Heart left ventricle (tissue), 16 donors: ENCODE measurements around the gene TCN2. TPM values are rescaled to one million over a fixed set of nuclear protein-coding genes. Genes with fewer than 3 reads are reported as not detected.
"Not testable (repeated sequence)": the region's sequence is repeated elsewhere in the genome, so short reads cannot be mapped to it uniquely, and the experiment has no call there.

Experiments
- ATAC-seq, 4 donors: fragments of 200-7000 bp; cut with Tn5 transposase; one replicate each; pipeline ENCODE4 v1.9.1; 2020 to 2022; ENCODE audit warnings: moderate library complexity in 4 of 4, mild to moderate bottlenecking in 3 of 4, moderate number of reproducible peaks in 1 of 4
- DNase-seq, 5 donors: peaks; one replicate each; pipeline ENCODE4 v3.0.0-alpha.2; 2020
- H3K27ac ChIP-seq, 12 donors: fragments of 200-600 bp; sonication (generic) in 4 of 12; one replicate each; pipeline versions ENCODE4 v1.5.0 to v1.8.0; 2016 to 2022; ENCODE audit warnings: mild to moderate bottlenecking in 2 of 12
- H3K27me3 ChIP-seq, 9 donors: fragments of 200-600 bp; sonication (generic) in 2 of 9; one replicate each; pipeline versions ENCODE4 v1.5.1 to v1.8.0; 2016 to 2022; ENCODE audit warnings: mild to moderate bottlenecking in 3 of 9
- H3K36me3 ChIP-seq, 9 donors: fragments of 200-600 bp; sonication (generic) in 2 of 9; one replicate each; pipeline versions ENCODE4 v1.5.0 to v1.8.0; 2018 to 2022; ENCODE audit warnings: mild to moderate bottlenecking in 2 of 9
- H3K4me1 ChIP-seq, 12 donors: fragments of 200-600 bp; sonication (generic) in 4 of 12; one replicate each; pipeline versions ENCODE4 v1.5.0 to v1.8.0; 2016 to 2022; ENCODE audit warnings: mild to moderate bottlenecking in 3 of 12
- H3K4me3 ChIP-seq, 12 donors: fragments of 200-600 bp; sonication (generic) in 4 of 12; one replicate each; pipeline versions ENCODE4 v1.5.0 to v1.8.0; 2017 to 2022; ENCODE audit warnings: mild to moderate bottlenecking in 9 of 12, moderate library complexity in 4 of 12
- H3K9me3 ChIP-seq, 12 donors: fragments of 200-600 bp; sonication (generic) in 4 of 12; one replicate each; pipeline versions ENCODE4 v1.5.0 to v1.8.0; 2016 to 2022; ENCODE audit warnings: mild to moderate bottlenecking in 1 of 12
- POLR2A ChIP-seq, 2 donors: fragments of 450-650 bp; IDR thresholded peaks; one replicate each; pipeline ENCODE4 v1.6.1; 2017; ENCODE audit warnings: antibody characterized with exemption in 2 of 2, mild to moderate bottlenecking in 2 of 2, moderate library complexity in 2 of 2
- WGBS, 4 donors: extraction: QIAGEN DNeasy Blood & Tissue Kit in 2 of 4; methylation state at CpG; one replicate each; pipeline versions ENCODE4 v1.1.5 to v1.1.7; 2013 to 2018; 5-methylcytosine and 5-hydroxymethylcytosine counted together
- intact Hi-C, 10 donors: fragments of 100-400 bp; cut with DNase I; formaldehyde crosslinking; loops; one replicate each; pipeline versions ENCODE4 v1.11.1 to v1.14.2; 2022
- polyA plus RNA-seq, 2 donors: library from polyadenylated mRNA; stranded (reverse); fragments of 200-250 nt; gene quantifications; one replicate each; pipeline ENCODE4 v1.2.3, GENCODE V29; 2013
- total RNA-seq, 9 donors: library from RNA; depleted of rRNA in 2 of 9; stranded (reverse); fragments of >200 nt in 2 of 9; fragmentation: NEBNext Ultra II Directional in 3 of 9; extraction: Animal tissue kit (Norgen Biotek cat#: 25700) in 3 of 9; gene quantifications; one replicate each; pipeline versions ENCODE4 v1.1.0 to v1.2.4, GENCODE V29; 2016 to 2023
- TF ChIP-seq, protein P1 (sequence below), 12 donors: fragments of 200-600 bp; sonication (generic) in 4 of 12; IDR thresholded peaks; one replicate each; pipeline versions ENCODE4 v1.5.0 to v1.8.0; 2018 to 2022; ENCODE audit warnings: antibody characterized with exemption in 12 of 12, mild to moderate bottlenecking in 5 of 12
- donor health status: ischemic (EF 13 %, LVEDD 7.1; RV severe dilation, severe dysfunction).
- donor health status: healthy with polysubstance abuse.
- donor health status: DM: no; HTN: yes; CAD: no.
- donor health status: DM: no; HTN: no; CAD: no.
- donor health status: ischemic (EF 25% LVEDD 6.9; RV normal size, moderate dysfunction).
- donor health status: ischemic (EF 25% LVEDD 5.7; RV mildly dilated, moderate dysfunction).
- donor health status: healthy.
- donor health status: DM: yes; HTN: yes; CAD: no.
- donor health status: ischemic (EF 35%, LVEDD 5.7; RV mildly dilated, moderate dysfunction).
- donor health status: nonischemic (EF 11% LVEDD 7.7; RV severe dilation, severe dysfunction).
- donor health status: DM: yes; HTN: yes; CAD: no.
- donor health status: PGD.
- donor health status: ischemic (EF 29% LVEDD 5.4; RV normal size, mild dysfunction).
- donor health status: nonischemic (EF 23%, LVEDD 6.1; RV moderate dilation, normal function).

Gene TCN2
- total and polyA plus RNA-seq, 11 donors, result 11.0 to 69.9 (median 19.3) TPM

- intact Hi-C loops, result no loop called here
- 77 to 90% (median 79%) methylated on average over 3 to 4 of the region's 4 CpGs for WGBS, 4 donors
- peaks cover 0 to 16% (median 0%) of the 10 kb centered on the region in 9 donors for H3K27me3 ChIP-seq
These were observed 41.6 kb upstream of the TCN2 start for GRCh38 chr22:30565341-30565740.

GRCh38 chr22:30566125-30566524 lies 40.8 kb upstream of the TCN2 start:
- no peaks in the 10 kb centered on the region for H3K36me3 ChIP-seq
- intact Hi-C loops, result no loop called here
- H3K9me3 ChIP-seq, result no peaks in the 10 kb centered on the region
- H3K4me1 ChIP-seq, result no peaks in the 10 kb centered on the region
- peaks cover 0 to 16% (median 0%) of the 10 kb centered on the region in 9 donors for H3K27me3 ChIP-seq
- no peak for ATAC-seq
- DNase-seq, result no peak
- H3K27ac ChIP-seq, result no peak overlapping the region
- H3K4me3 ChIP-seq, result no peak overlapping the region
- WGBS, 4 donors, result 73 to 78% (median 74%) methylated on average over 7 of the region's 7 CpGs
- TF ChIP-seq POLR2A (IDR thresholded peaks at IDR 0.05), result no peak
- TF ChIP-seq, protein P1, sequence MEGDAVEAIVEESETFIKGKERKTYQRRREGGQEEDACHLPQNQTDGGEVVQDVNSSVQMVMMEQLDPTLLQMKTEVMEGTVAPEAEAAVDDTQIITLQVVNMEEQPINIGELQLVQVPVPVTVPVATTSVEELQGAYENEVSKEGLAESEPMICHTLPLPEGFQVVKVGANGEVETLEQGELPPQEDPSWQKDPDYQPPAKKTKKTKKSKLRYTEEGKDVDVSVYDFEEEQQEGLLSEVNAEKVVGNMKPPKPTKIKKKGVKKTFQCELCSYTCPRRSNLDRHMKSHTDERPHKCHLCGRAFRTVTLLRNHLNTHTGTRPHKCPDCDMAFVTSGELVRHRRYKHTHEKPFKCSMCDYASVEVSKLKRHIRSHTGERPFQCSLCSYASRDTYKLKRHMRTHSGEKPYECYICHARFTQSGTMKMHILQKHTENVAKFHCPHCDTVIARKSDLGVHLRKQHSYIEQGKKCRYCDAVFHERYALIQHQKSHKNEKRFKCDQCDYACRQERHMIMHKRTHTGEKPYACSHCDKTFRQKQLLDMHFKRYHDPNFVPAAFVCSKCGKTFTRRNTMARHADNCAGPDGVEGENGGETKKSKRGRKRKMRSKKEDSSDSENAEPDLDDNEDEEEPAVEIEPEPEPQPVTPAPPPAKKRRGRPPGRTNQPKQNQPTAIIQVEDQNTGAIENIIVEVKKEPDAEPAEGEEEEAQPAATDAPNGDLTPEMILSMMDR (IDR thresholded peaks at IDR 0.05), result no peak

More at GRCh38 chr22:30565341-30565740, 41.6 kb upstream of the TCN2 start:
- no peaks in the 10 kb centered on the region for H3K36me3 ChIP-seq
- no peak overlapping the region for H3K27ac ChIP-seq
- H3K4me3 ChIP-seq, result no peak overlapping the region
- ATAC-seq (no peak), DNase-seq (no peak)
- H3K4me1 ChIP-seq, result no peaks in the 10 kb centered on the region
- no peak for TF ChIP-seq POLR2A (IDR thresholded peaks at IDR 0.05)
- TF ChIP-seq, protein P1 (IDR thresholded peaks at IDR 0.05), result no peak
- H3K9me3 ChIP-seq, result no peaks in the 10 kb centered on the region

- H3K36me3 ChIP-seq, ATAC-seq, H3K4me3 ChIP-seq, intact Hi-C loops, DNase-seq, H3K27ac ChIP-seq, H3K4me1 ChIP-seq, H3K9me3 ChIP-seq: not testable (repeated sequence)
- WGBS, 4 donors, result 87 to 91% (median 90%) methylated on average over 6 of the region's 6 CpGs
- H3K27me3 ChIP-seq, result peaks cover 0 to 16% (median 0%) of the 10 kb centered on the region in 9 donors
These were observed 39.7 kb upstream of the TCN2 start for GRCh38 chr22:30567277-30567676.

GRCh38 chr22:30568137-30568805 lies 38.7 kb upstream of the TCN2 start:
- intact Hi-C loops, result no loop called here
- no peaks in the 10 kb centered on the region for H3K4me1 ChIP-seq
- TF ChIP-seq, protein P1 (IDR thresholded peaks at IDR 0.05), result no peak
- no peak for TF ChIP-seq POLR2A (IDR thresholded peaks at IDR 0.05)
- H3K4me3 ChIP-seq, result no peak overlapping the region
- ATAC-seq, result no peak
- no peaks in the 10 kb centered on the region for H3K9me3 ChIP-seq
- no peaks in the 10 kb centered on the region for H3K36me3 ChIP-seq
- WGBS, 4 donors, result 52 to 65% (median 61%) methylated on average over 9 to 10 of the region's 10 CpGs
- no peak overlapping the region for H3K27ac ChIP-seq
- H3K27me3 ChIP-seq, result peaks cover 0 to 16% (median 0%) of the 10 kb centered on the region in 9 donors
- DNase-seq, result no peak
